ENCODE results near the gene ARFGAP1.

Gene ARFGAP1

GRCh38 chr20:63280371-63280770, 7.8 kb downstream of the ARFGAP1 start:
- no peak for DNase-seq (ENCODE audit: low read depth)

- DNase-seq (ENCODE audit: low read depth), result no peak
These were observed 8.4 kb downstream of the ARFGAP1 start for GRCh38 chr20:63280929-63281545.

GRCh38 chr20:63281742-63282665, 9.4 kb downstream of the ARFGAP1 start:
- DNase-seq (ENCODE audit: low read depth), result no peak

GRCh38 chr20:63282946-63283345, 10.3 kb downstream of the ARFGAP1 start:
- DNase-seq (ENCODE audit: low read depth), result no peak

GRCh38 chr20:63283397-63284082, 10.9 kb downstream of the ARFGAP1 start:
- DNase-seq (ENCODE audit: low read depth), result no peak

- no peak for DNase-seq (ENCODE audit: low read depth)
These were observed 11.4 kb downstream of the ARFGAP1 start for GRCh38 chr20:63284083-63284440.

- DNase-seq (ENCODE audit: low read depth), result no peak
These were observed 11.9 kb downstream of the ARFGAP1 start for GRCh38 chr20:63284544-63284949.

- DNase-seq (ENCODE audit: low read depth), result no peak
These were observed 12.4 kb downstream of the ARFGAP1 start for GRCh38 chr20:63284981-63285524.

- no peak for DNase-seq (ENCODE audit: low read depth)
These were observed 13.3 kb downstream of the ARFGAP1 start for GRCh38 chr20:63285636-63286615.

- DNase-seq (ENCODE audit: low read depth), result no peak
These were observed 14.4 kb downstream of the ARFGAP1 start for GRCh38 chr20:63286781-63287696.

GRCh38 chr20:63287697-63288580, 15.3 kb downstream of the ARFGAP1 start:
- no peak for DNase-seq (ENCODE audit: low read depth)

- DNase-seq (ENCODE audit: low read depth), result no peak
These were observed 16.1 kb downstream of the ARFGAP1 start for GRCh38 chr20:63288581-63289251.

- no peak for DNase-seq (ENCODE audit: low read depth)
These were observed 16.9 kb downstream of the ARFGAP1 start for GRCh38 chr20:63289311-63290135.

- DNase-seq (ENCODE audit: low read depth), result no peak
These were observed 17.6 kb downstream of the ARFGAP1 start for GRCh38 chr20:63290136-63290676.

- peak; percentile 33 for DNase-seq (ENCODE audit: low read depth)
These were observed 18.3 kb downstream of the ARFGAP1 start for GRCh38 chr20:63290677-63291472.

- no peak for DNase-seq (ENCODE audit: low read depth)
These were observed 19.2 kb downstream of the ARFGAP1 start for GRCh38 chr20:63291811-63292210.

- no peak for DNase-seq (ENCODE audit: low read depth)
These were observed 19.7 kb downstream of the ARFGAP1 start for GRCh38 chr20:63292292-63292701.
